Measurements from ENCODE around the gene MAPKAP1. TPM values are rescaled to one million over a fixed set of nuclear protein-coding genes. Genes with fewer than 3 reads are reported as not detected.

MAPKAP1 gene
- polyA plus RNA-seq, 1 donor = 46.8 TPM

DNA sequence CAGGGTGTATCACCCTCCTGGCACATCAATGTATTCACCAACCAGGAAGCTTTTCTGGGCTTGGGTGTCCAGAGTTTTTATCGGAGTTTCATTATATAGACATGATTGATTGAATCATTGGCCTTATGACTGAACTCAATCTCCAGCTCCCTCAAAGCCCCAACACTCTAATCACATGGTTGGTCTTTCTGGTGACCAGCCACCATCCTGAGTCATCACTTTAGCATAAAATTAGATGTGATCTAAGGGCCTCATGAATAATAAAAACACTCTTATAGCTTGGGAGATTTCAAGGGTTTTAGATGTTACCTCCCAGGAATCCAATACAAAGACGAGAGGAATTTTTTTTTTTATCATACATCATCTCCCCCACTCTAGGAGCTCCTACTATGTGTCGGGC is 32.4 kb upstream of the MAPKAP1 start:
- no peaks in the 10 kb centered on the region for H3K9me3 ChIP-seq (ENCODE audit: control insufficient read depth, low read depth, low read length)
- H3K27me3 ChIP-seq (ENCODE audit: control insufficient read depth, insufficient read depth, low read length) = peaks cover 16% of the 10 kb centered on the region
- no peak overlapping the region for H3K4me3 ChIP-seq (ENCODE audit: low read length)
- H3K27ac ChIP-seq (ENCODE audit: low read length) = no peak overlapping the region
- no peak for DNase-seq
- H3K4me1 ChIP-seq (ENCODE audit: control insufficient read depth, insufficient read depth, low read length) = no peaks in the 10 kb centered on the region
- no peaks in the 10 kb centered on the region for H3K36me3 ChIP-seq (ENCODE audit: control insufficient read depth, insufficient read depth, low read length)
- WGBS (ENCODE audit: insufficient coverage, low lambda C conversion rate) = 100% methylated on average over 1 of the region's 3 CpGs

DNA sequence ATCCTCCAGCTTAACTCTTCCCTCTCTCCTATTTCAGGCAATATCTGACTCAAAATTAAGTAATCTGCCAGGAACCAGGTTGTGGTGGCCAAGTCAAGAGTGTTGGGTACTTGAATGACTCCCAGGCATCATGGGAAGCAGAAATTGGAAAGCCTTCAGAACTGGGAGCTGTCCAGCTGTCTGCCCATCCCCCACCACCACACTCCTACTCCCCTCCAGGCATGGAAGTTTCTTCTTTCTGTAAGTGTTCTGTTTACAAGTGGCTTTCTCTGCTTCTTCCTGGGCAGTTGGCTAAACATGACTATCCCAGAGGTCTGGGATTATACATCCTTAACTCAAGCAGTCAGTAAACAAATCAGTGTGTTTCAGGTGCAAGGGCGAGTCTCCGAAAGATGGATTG is 25.6 kb upstream of the MAPKAP1 start:
- H3K36me3 ChIP-seq (ENCODE audit: control insufficient read depth, insufficient read depth, low read length) = no peaks in the 10 kb centered on the region
- WGBS (ENCODE audit: insufficient coverage, low lambda C conversion rate) = no CpG with 5 or more reads among the region's 2 CpGs
- H3K4me3 ChIP-seq (ENCODE audit: low read length) = no peak overlapping the region
- no peaks in the 10 kb centered on the region for H3K9me3 ChIP-seq (ENCODE audit: control insufficient read depth, low read depth, low read length)
- H3K4me1 ChIP-seq (ENCODE audit: control insufficient read depth, insufficient read depth, low read length) = no peaks in the 10 kb centered on the region
- no peak for DNase-seq
- no peak overlapping the region for H3K27ac ChIP-seq (ENCODE audit: low read length)
- peaks cover 5% of the 10 kb centered on the region for H3K27me3 ChIP-seq (ENCODE audit: control insufficient read depth, insufficient read depth, low read length)

GRCh38 chr9:125730168-125730567 is 23.2 kb upstream of the MAPKAP1 start:
- no peaks in the 10 kb centered on the region for H3K36me3 ChIP-seq (ENCODE audit: control insufficient read depth, insufficient read depth, low read length)
- no peak overlapping the region for H3K4me3 ChIP-seq (ENCODE audit: low read length)
- H3K27me3 ChIP-seq (ENCODE audit: control insufficient read depth, insufficient read depth, low read length) = peaks cover 5% of the 10 kb centered on the region
- WGBS (ENCODE audit: insufficient coverage, low lambda C conversion rate) = 100% methylated on average over 1 of the region's 2 CpGs
- no peak for DNase-seq
- no peaks in the 10 kb centered on the region for H3K9me3 ChIP-seq (ENCODE audit: control insufficient read depth, low read depth, low read length)
- no peak overlapping the region for H3K27ac ChIP-seq (ENCODE audit: low read length)
- no peaks in the 10 kb centered on the region for H3K4me1 ChIP-seq (ENCODE audit: control insufficient read depth, insufficient read depth, low read length)

- Histone ChIP-seq H3K9me3 (ENCODE audit: control insufficient read depth, low read depth, low read length) (no peaks in the 10 kb centered on the region), H3K4me3 (ENCODE audit: low read length) (no peak overlapping the region), H3K27me3 (ENCODE audit: control insufficient read depth, insufficient read depth, low read length) (peaks cover 5% of the 10 kb centered on the region), H3K36me3 (ENCODE audit: control insufficient read depth, insufficient read depth, low read length) (no peaks in the 10 kb centered on the region), H3K4me1 (ENCODE audit: control insufficient read depth, insufficient read depth, low read length) (no peaks in the 10 kb centered on the region), H3K27ac (ENCODE audit: low read length) (no peak overlapping the region)
- DNase-seq = no peak
- 90% methylated on average over 2 of the region's 13 CpGs for WGBS (ENCODE audit: insufficient coverage, low lambda C conversion rate)
Observed at GRCh38 chr9:125726456-125727132, 19.6 kb upstream of the MAPKAP1 start.

DNA sequence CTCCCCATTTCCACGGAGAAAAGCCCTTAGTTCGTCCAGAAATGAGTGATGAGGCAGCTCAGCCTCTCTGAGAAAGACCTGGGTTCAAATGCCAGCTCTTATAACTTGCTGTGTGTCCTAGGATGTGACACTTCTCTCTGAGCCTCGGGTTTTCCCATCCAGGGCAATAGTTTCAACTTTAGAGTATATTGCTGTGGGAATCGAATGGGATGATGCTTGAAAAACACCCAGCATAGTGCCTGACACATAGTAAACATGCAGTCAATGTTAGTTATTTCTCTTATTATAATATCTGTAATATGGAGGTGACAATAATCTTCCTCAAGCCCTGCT is 430 bp upstream of the MAPKAP1 start:
- no peak for DNase-seq
- Histone ChIP-seq H3K9me3 (ENCODE audit: control insufficient read depth, low read depth, low read length) (no peaks in the 10 kb centered on the region), H3K27ac (ENCODE audit: low read length) (no peak overlapping the region), H3K4me1 (ENCODE audit: control insufficient read depth, insufficient read depth, low read length) (no peaks in the 10 kb centered on the region), H3K4me3 (ENCODE audit: low read length) (peak overlapping the region; percentile 86), H3K27me3 (ENCODE audit: control insufficient read depth, insufficient read depth, low read length) (no peaks in the 10 kb centered on the region), H3K36me3 (ENCODE audit: control insufficient read depth, insufficient read depth, low read length) (no peaks in the 10 kb centered on the region)
- 100% methylated on average over 1 of the region's 4 CpGs for WGBS (ENCODE audit: insufficient coverage, low lambda C conversion rate)

DNA sequence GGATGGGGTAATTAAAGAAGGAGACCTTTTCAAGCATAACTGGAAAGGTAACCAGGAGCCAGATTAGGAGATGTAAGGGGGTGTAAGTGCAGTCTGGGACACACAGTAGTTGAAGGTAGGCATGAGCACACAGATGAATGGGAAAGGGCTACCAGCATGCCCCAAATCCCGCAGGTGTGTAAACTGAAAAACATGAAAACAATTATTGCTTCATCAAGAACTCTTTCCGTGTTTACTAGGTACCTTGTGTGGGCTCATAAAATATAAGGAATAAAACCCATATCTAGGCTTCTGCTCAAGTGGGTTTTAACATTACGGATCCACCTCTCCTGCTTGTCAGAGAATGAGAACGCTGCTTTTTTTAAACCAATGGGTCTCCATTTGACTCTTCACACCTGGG is 1.1 kb downstream of the MAPKAP1 start:
- Histone ChIP-seq H3K4me1 (ENCODE audit: control insufficient read depth, insufficient read depth, low read length) (no peaks in the 10 kb centered on the region), H3K36me3 (ENCODE audit: control insufficient read depth, insufficient read depth, low read length) (no peaks in the 10 kb centered on the region), H3K4me3 (ENCODE audit: low read length) (peak overlapping the region; percentile 86), H3K9me3 (ENCODE audit: control insufficient read depth, low read depth, low read length) (no peaks in the 10 kb centered on the region), H3K27me3 (ENCODE audit: control insufficient read depth, insufficient read depth, low read length) (no peaks in the 10 kb centered on the region), H3K27ac (ENCODE audit: low read length) (no peak overlapping the region)
- WGBS (ENCODE audit: insufficient coverage, low lambda C conversion rate) = 60% methylated on average over 1 of the region's 4 CpGs
- DNase-seq = no peak

DNA sequence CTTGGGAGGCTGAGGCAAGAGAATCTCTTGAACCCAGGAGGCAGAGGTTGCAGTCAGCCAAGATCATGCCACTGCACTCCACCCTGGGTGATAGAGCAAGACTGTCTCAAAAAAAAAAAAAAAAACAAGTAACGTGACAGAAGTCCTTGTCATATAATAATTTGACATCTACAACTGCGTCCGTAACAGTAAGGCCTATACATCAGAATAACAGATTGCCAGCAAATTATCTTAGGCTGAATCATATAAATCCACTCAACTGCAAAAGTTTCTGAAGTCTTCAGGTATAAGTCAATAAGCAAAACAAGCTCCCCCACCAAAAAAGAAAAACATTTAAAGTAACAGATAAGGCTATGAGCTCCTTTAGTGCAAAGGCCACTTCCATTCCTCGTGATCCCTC is 3.3 kb downstream of the MAPKAP1 start:
- H3K27me3 ChIP-seq (ENCODE audit: control insufficient read depth, insufficient read depth, low read length) = no peaks in the 10 kb centered on the region
- H3K4me3 ChIP-seq (ENCODE audit: low read length) = no peak overlapping the region
- no CpG with 5 or more reads among the region's 4 CpGs for whole genome bisulfite sequencing (ENCODE audit: insufficient coverage, low lambda C conversion rate)
- no peaks in the 10 kb centered on the region for H3K4me1 ChIP-seq (ENCODE audit: control insufficient read depth, insufficient read depth, low read length)
- no peaks in the 10 kb centered on the region for H3K9me3 ChIP-seq (ENCODE audit: control insufficient read depth, low read depth, low read length)
- DNase-seq = no peak
- no peaks in the 10 kb centered on the region for H3K36me3 ChIP-seq (ENCODE audit: control insufficient read depth, insufficient read depth, low read length)
- H3K27ac ChIP-seq (ENCODE audit: low read length) = no peak overlapping the region

DNA sequence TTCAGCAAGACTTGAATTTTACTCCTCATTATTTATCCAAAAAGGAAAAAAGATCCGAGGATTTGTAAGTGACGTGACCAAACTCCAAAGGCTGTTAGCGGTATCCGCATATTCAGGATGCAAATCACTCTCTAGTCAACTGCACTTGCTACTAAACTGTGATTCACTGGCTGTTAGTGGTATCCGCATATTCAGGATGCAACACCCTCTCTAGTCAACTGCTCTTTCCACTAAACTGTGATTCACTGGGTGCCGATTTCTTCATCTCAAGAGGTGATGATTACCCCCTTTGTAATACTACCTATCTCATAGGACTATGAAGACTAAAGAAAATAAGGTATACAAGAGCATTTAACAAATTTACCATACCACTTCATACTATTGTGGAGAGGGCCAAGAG is 5.7 kb downstream of the MAPKAP1 start:
- Histone ChIP-seq H3K4me3 (ENCODE audit: low read length) (no peak overlapping the region), H3K27ac (ENCODE audit: low read length) (no peak overlapping the region), H3K27me3 (ENCODE audit: control insufficient read depth, insufficient read depth, low read length) (no peaks in the 10 kb centered on the region), H3K9me3 (ENCODE audit: control insufficient read depth, low read depth, low read length) (no peaks in the 10 kb centered on the region), H3K36me3 (ENCODE audit: control insufficient read depth, insufficient read depth, low read length) (no peaks in the 10 kb centered on the region), H3K4me1 (ENCODE audit: control insufficient read depth, insufficient read depth, low read length) (no peaks in the 10 kb centered on the region)
- no peak for DNase-seq
- 100% methylated on average over 1 of the region's 6 CpGs for WGBS (ENCODE audit: insufficient coverage, low lambda C conversion rate)

GRCh38 chr9:125700791-125701190 is 6.2 kb downstream of the MAPKAP1 start:
- no peak for DNase-seq
- no peaks in the 10 kb centered on the region for H3K36me3 ChIP-seq (ENCODE audit: control insufficient read depth, insufficient read depth, low read length)
- no peaks in the 10 kb centered on the region for H3K4me1 ChIP-seq (ENCODE audit: control insufficient read depth, insufficient read depth, low read length)
- no peaks in the 10 kb centered on the region for H3K27me3 ChIP-seq (ENCODE audit: control insufficient read depth, insufficient read depth, low read length)
- H3K27ac ChIP-seq (ENCODE audit: low read length) = no peak overlapping the region
- no peaks in the 10 kb centered on the region for H3K9me3 ChIP-seq (ENCODE audit: control insufficient read depth, low read depth, low read length)
- no peak overlapping the region for H3K4me3 ChIP-seq (ENCODE audit: low read length)
- 80% methylated on average over 1 of the region's 2 CpGs for WGBS (ENCODE audit: insufficient coverage, low lambda C conversion rate)

- Histone ChIP-seq H3K27me3 (ENCODE audit: control insufficient read depth, insufficient read depth, low read length) (no peaks in the 10 kb centered on the region), H3K36me3 (ENCODE audit: control insufficient read depth, insufficient read depth, low read length) (no peaks in the 10 kb centered on the region), H3K4me1 (ENCODE audit: control insufficient read depth, insufficient read depth, low read length) (no peaks in the 10 kb centered on the region), H3K4me3 (ENCODE audit: low read length) (no peak overlapping the region), H3K27ac (ENCODE audit: low read length) (no peak overlapping the region), H3K9me3 (ENCODE audit: control insufficient read depth, low read depth, low read length) (no peaks in the 10 kb centered on the region)
- 100% methylated on average over 2 of the region's 3 CpGs for WGBS (ENCODE audit: insufficient coverage, low lambda C conversion rate)
- no peak for DNase-seq
Observed at GRCh38 chr9:125699870-125700269, 7.1 kb downstream of the MAPKAP1 start.

- Histone ChIP-seq H3K27ac (ENCODE audit: low read length) (no peak overlapping the region), H3K27me3 (ENCODE audit: control insufficient read depth, insufficient read depth, low read length) (no peaks in the 10 kb centered on the region), H3K9me3 (ENCODE audit: control insufficient read depth, low read depth, low read length) (no peaks in the 10 kb centered on the region), H3K36me3 (ENCODE audit: control insufficient read depth, insufficient read depth, low read length) (no peaks in the 10 kb centered on the region), H3K4me1 (ENCODE audit: control insufficient read depth, insufficient read depth, low read length) (no peaks in the 10 kb centered on the region), H3K4me3 (ENCODE audit: low read length) (no peak overlapping the region)
- DNase-seq = no peak
- 89% methylated on average over 4 of the region's 6 CpGs for WGBS (ENCODE audit: insufficient coverage, low lambda C conversion rate)
Observed at GRCh38 chr9:125696106-125696647, 10.8 kb downstream of the MAPKAP1 start.
